Measurements from ENCODE around the gene UVRAG.

The UVRAG gene

DNA sequence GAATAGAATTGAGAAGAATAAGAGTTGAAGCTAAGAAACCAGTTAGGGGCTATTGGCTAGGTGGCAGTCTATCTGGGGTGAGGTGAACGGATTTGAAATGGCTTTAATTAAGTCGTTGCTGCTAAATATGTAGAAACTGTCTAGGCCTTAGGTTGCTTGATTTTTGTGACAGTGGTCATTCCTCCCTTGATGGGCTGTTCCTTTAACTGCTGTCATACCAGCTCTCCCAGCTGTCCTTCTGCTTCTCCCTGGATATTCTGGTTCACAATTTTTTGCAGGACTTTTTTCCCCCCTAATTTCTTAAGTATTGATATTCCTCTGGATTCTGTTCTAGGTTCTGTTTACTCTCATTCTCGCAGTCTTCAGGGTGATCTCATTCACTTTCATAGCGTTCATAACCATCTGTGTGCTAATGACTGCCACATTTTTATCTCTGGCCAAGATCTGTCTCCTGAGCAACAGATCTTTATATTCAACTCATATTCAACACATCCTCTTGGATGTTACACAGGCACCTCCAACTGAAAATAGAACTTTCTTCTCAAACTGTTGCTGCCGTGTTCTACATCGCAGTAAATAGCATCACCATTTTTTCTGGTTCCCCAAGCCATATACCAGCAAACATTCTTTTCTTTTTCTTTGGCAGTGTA lies 134.1 kb downstream of the UVRAG start:
- Histone ChIP-seq H3K23ac (ENCODE audit: low read length) (no peak overlapping the region), H2BK5ac (ENCODE audit: low read length) (no peak overlapping the region), H3K4me1 (ENCODE audit: control insufficient read depth, low read depth, low read length) (no peaks in the 10 kb centered on the region), H4K5ac (ENCODE audit: low read length) (no peak overlapping the region), H3K4ac (ENCODE audit: low read depth, low read length) (no peak overlapping the region), H3K4me3 (ENCODE audit: low read length) (no peak overlapping the region), H3K79me2 (ENCODE audit: control insufficient read depth, insufficient read depth, low read length) (no peaks in the 10 kb centered on the region), H3K79me1 (ENCODE audit: low read length) (no peaks in the 10 kb centered on the region), H3K56ac (ENCODE audit: low read length) (no peak overlapping the region), H2BK15ac (replicated peaks; ENCODE audit: low read depth) (no peak overlapping the region), H3K27ac (ENCODE audit: low read depth, low read length) (no peak overlapping the region), H3K9ac (ENCODE audit: low read length) (no peak overlapping the region), H2BK120ac (ENCODE audit: low read depth, low read length) (no peak overlapping the region), H3K36me3 (ENCODE audit: control insufficient read depth, insufficient read depth, low read length) (no peaks in the 10 kb centered on the region), H2AK5ac (ENCODE audit: low read length) (no peak overlapping the region), H4K8ac (ENCODE audit: low read depth, low read length) (no peak overlapping the region), H3K4me2 (ENCODE audit: low read length) (no peak overlapping the region), H3K18ac (ENCODE audit: low read length) (no peak overlapping the region), H3K27me3 (ENCODE audit: insufficient read depth, low read length, poor library complexity) (no peaks in the 10 kb centered on the region)
- no peak for DNase-seq
- WGBS (ENCODE audit: extremely low coverage, insufficient coverage, low lambda C conversion rate), result no CpG with 5 or more reads among the region's 6 CpGs

- H3K27me3 ChIP-seq (ENCODE audit: insufficient read depth, low read length, poor library complexity), result no peaks in the 10 kb centered on the region
- no peak overlapping the region for H4K5ac ChIP-seq (ENCODE audit: low read length)
- no peak overlapping the region for H4K8ac ChIP-seq (ENCODE audit: low read depth, low read length)
- DNase-seq, result no peak
- WGBS (ENCODE audit: extremely low coverage, insufficient coverage, low lambda C conversion rate), result no CpG with 5 or more reads among the region's 6 CpGs
- H2BK5ac ChIP-seq (ENCODE audit: low read length), result no peak overlapping the region
- H3K36me3 ChIP-seq (ENCODE audit: control insufficient read depth, insufficient read depth, low read length), result no peaks in the 10 kb centered on the region
- no peak overlapping the region for H2BK15ac ChIP-seq (replicated peaks; ENCODE audit: low read depth)
- no peak overlapping the region for H3K56ac ChIP-seq (ENCODE audit: low read length)
- H3K79me1 ChIP-seq (ENCODE audit: low read length), result no peaks in the 10 kb centered on the region
- H3K79me2 ChIP-seq (ENCODE audit: control insufficient read depth, insufficient read depth, low read length), result no peaks in the 10 kb centered on the region
- no peaks in the 10 kb centered on the region for H3K4me1 ChIP-seq (ENCODE audit: control insufficient read depth, low read depth, low read length)
- H2BK120ac ChIP-seq (ENCODE audit: low read depth, low read length), result no peak overlapping the region
- no peak overlapping the region for H3K4ac ChIP-seq (ENCODE audit: low read depth, low read length)
- no peak overlapping the region for H3K27ac ChIP-seq (ENCODE audit: low read depth, low read length)
- no peak overlapping the region for H3K4me2 ChIP-seq (ENCODE audit: low read length)
- no peak overlapping the region for H3K9ac ChIP-seq (ENCODE audit: low read length)
- no peak overlapping the region for H3K18ac ChIP-seq (ENCODE audit: low read length)
- no peak overlapping the region for H2AK5ac ChIP-seq (ENCODE audit: low read length)
- H3K23ac ChIP-seq (ENCODE audit: low read length), result no peak overlapping the region
- no peak overlapping the region for H3K4me3 ChIP-seq (ENCODE audit: low read length)
These were observed 135.1 kb downstream of the UVRAG start for GRCh38 chr11:75950141-75950540.

DNA sequence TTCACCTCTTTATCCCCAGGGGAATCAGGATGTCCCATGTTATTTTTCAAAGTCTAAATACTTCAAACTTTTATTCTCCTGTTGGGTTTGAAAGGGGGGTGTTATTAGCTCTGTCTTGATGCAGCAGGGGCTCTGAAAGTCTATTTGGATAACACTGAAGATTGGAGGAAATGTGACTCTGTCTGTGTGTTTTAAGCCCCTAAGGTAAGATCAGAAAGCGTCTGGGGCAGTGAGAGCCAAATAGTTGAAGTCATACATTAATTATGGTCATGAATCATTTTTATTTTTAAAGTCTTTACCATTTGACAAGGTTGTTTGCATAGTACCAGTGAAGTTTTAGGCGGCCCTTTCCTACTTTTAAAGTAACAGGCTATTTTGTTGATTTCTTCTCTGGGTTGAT lies 139.0 kb downstream of the UVRAG start:
- Histone ChIP-seq H4K8ac (ENCODE audit: low read depth, low read length) (no peak overlapping the region), H3K23ac (ENCODE audit: low read length) (no peak overlapping the region), H3K79me2 (ENCODE audit: control insufficient read depth, insufficient read depth, low read length) (no peaks in the 10 kb centered on the region), H3K4me2 (ENCODE audit: low read length) (no peak overlapping the region), H3K56ac (ENCODE audit: low read length) (no peak overlapping the region), H2BK15ac (replicated peaks; ENCODE audit: low read depth) (no peak overlapping the region), H3K79me1 (ENCODE audit: low read length) (no peaks in the 10 kb centered on the region), H2AK5ac (ENCODE audit: low read length) (no peak overlapping the region), H3K27me3 (ENCODE audit: insufficient read depth, low read length, poor library complexity) (no peaks in the 10 kb centered on the region), H3K36me3 (ENCODE audit: control insufficient read depth, insufficient read depth, low read length) (no peaks in the 10 kb centered on the region), H3K4me3 (ENCODE audit: low read length) (no peak overlapping the region), H2BK5ac (ENCODE audit: low read length) (no peak overlapping the region), H3K4ac (ENCODE audit: low read depth, low read length) (no peak overlapping the region), H3K27ac (ENCODE audit: low read depth, low read length) (no peak overlapping the region), H3K9ac (ENCODE audit: low read length) (no peak overlapping the region), H3K4me1 (ENCODE audit: control insufficient read depth, low read depth, low read length) (no peaks in the 10 kb centered on the region), H3K18ac (ENCODE audit: low read length) (no peak overlapping the region), H4K5ac (ENCODE audit: low read length) (no peak overlapping the region), H2BK120ac (ENCODE audit: low read depth, low read length) (no peak overlapping the region)
- DNase-seq, result no peak
- WGBS (ENCODE audit: extremely low coverage, insufficient coverage, low lambda C conversion rate), result no CpG with 5 or more reads among the region's 2 CpGs

DNA sequence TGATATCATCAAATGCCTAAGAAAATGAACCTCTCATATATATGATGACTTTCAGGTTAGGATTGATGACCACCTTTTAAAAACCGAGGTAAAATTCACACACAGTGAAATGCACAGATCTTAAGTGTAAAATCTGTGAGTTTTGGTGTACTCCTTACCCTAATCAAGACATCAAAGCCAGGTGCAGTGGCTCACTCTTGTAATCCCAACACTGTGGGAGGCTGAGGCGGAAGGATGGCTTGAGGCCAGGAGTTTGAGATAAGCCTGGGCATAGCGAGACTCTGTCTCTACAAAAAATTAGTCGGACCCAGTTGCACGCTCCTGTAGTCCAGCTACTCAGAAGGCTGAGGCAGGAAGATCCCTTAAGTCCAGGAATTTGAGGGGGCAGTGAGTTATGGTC lies 140.4 kb downstream of the UVRAG start:
- no peaks in the 10 kb centered on the region for H3K79me2 ChIP-seq (ENCODE audit: control insufficient read depth, insufficient read depth, low read length)
- WGBS (ENCODE audit: extremely low coverage, insufficient coverage, low lambda C conversion rate), result no CpG with 5 or more reads among the region's 5 CpGs
- H3K23ac ChIP-seq (ENCODE audit: low read length), result no peak overlapping the region
- H3K4me2 ChIP-seq (ENCODE audit: low read length), result no peak overlapping the region
- no peak overlapping the region for H2AK5ac ChIP-seq (ENCODE audit: low read length)
- no peak overlapping the region for H3K27ac ChIP-seq (ENCODE audit: low read depth, low read length)
- H3K4ac ChIP-seq (ENCODE audit: low read depth, low read length), result no peak overlapping the region
- H3K27me3 ChIP-seq (ENCODE audit: insufficient read depth, low read length, poor library complexity), result no peaks in the 10 kb centered on the region
- no peaks in the 10 kb centered on the region for H3K4me1 ChIP-seq (ENCODE audit: control insufficient read depth, low read depth, low read length)
- no peaks in the 10 kb centered on the region for H3K79me1 ChIP-seq (ENCODE audit: low read length)
- no peak for DNase-seq
- no peak overlapping the region for H2BK120ac ChIP-seq (ENCODE audit: low read depth, low read length)
- H2BK15ac ChIP-seq (replicated peaks; ENCODE audit: low read depth), result no peak overlapping the region
- no peak overlapping the region for H3K56ac ChIP-seq (ENCODE audit: low read length)
- no peaks in the 10 kb centered on the region for H3K36me3 ChIP-seq (ENCODE audit: control insufficient read depth, insufficient read depth, low read length)
- H3K9ac ChIP-seq (ENCODE audit: low read length), result no peak overlapping the region
- H4K5ac ChIP-seq (ENCODE audit: low read length), result no peak overlapping the region
- H3K18ac ChIP-seq (ENCODE audit: low read length), result no peak overlapping the region
- no peak overlapping the region for H4K8ac ChIP-seq (ENCODE audit: low read depth, low read length)
- no peak overlapping the region for H2BK5ac ChIP-seq (ENCODE audit: low read length)
- no peak overlapping the region for H3K4me3 ChIP-seq (ENCODE audit: low read length)

- H3K79me2 ChIP-seq (ENCODE audit: control insufficient read depth, insufficient read depth, low read length), result no peaks in the 10 kb centered on the region
- H4K8ac ChIP-seq (ENCODE audit: low read depth, low read length), result no peak overlapping the region
- H3K18ac ChIP-seq (ENCODE audit: low read length), result no peak overlapping the region
- H3K23ac ChIP-seq (ENCODE audit: low read length), result no peak overlapping the region
- no peak overlapping the region for H2AK5ac ChIP-seq (ENCODE audit: low read length)
- H3K4me3 ChIP-seq (ENCODE audit: low read length), result no peak overlapping the region
- H3K4me1 ChIP-seq (ENCODE audit: control insufficient read depth, low read depth, low read length), result no peaks in the 10 kb centered on the region
- H2BK15ac ChIP-seq (replicated peaks; ENCODE audit: low read depth), result no peak overlapping the region
- H3K4me2 ChIP-seq (ENCODE audit: low read length), result no peak overlapping the region
- H3K27me3 ChIP-seq (ENCODE audit: insufficient read depth, low read length, poor library complexity), result no peaks in the 10 kb centered on the region
- no peak for DNase-seq
- no peak overlapping the region for H3K56ac ChIP-seq (ENCODE audit: low read length)
- no peak overlapping the region for H4K5ac ChIP-seq (ENCODE audit: low read length)
- no peak overlapping the region for H3K9ac ChIP-seq (ENCODE audit: low read length)
- H3K79me1 ChIP-seq (ENCODE audit: low read length), result no peaks in the 10 kb centered on the region
- no peak overlapping the region for H2BK5ac ChIP-seq (ENCODE audit: low read length)
- H3K4ac ChIP-seq (ENCODE audit: low read depth, low read length), result no peak overlapping the region
- no peaks in the 10 kb centered on the region for H3K36me3 ChIP-seq (ENCODE audit: control insufficient read depth, insufficient read depth, low read length)
- no CpG with 5 or more reads among the region's 2 CpGs for WGBS (ENCODE audit: extremely low coverage, insufficient coverage, low lambda C conversion rate)
- H2BK120ac ChIP-seq (ENCODE audit: low read depth, low read length), result no peak overlapping the region
- H3K27ac ChIP-seq (ENCODE audit: low read depth, low read length), result no peak overlapping the region
These were observed 144.5 kb downstream of the UVRAG start for GRCh38 chr11:75959540-75959939.

GRCh38 chr11:75964071-75964470 lies 149.1 kb downstream of the UVRAG start:
- Histone ChIP-seq H2BK120ac (ENCODE audit: low read depth, low read length) (no peak overlapping the region), H4K8ac (ENCODE audit: low read depth, low read length) (no peak overlapping the region), H4K5ac (ENCODE audit: low read length) (no peak overlapping the region), H3K36me3 (ENCODE audit: control insufficient read depth, insufficient read depth, low read length) (no peaks in the 10 kb centered on the region), H3K56ac (ENCODE audit: low read length) (no peak overlapping the region), H3K79me1 (ENCODE audit: low read length) (no peaks in the 10 kb centered on the region), H3K9ac (ENCODE audit: low read length) (no peak overlapping the region), H3K4me2 (ENCODE audit: low read length) (no peak overlapping the region), H3K27me3 (ENCODE audit: insufficient read depth, low read length, poor library complexity) (no peaks in the 10 kb centered on the region), H2BK5ac (ENCODE audit: low read length) (no peak overlapping the region), H3K18ac (ENCODE audit: low read length) (no peak overlapping the region), H3K23ac (ENCODE audit: low read length) (no peak overlapping the region), H3K4me3 (ENCODE audit: low read length) (no peak overlapping the region), H3K79me2 (ENCODE audit: control insufficient read depth, insufficient read depth, low read length) (no peaks in the 10 kb centered on the region), H3K4me1 (ENCODE audit: control insufficient read depth, low read depth, low read length) (no peaks in the 10 kb centered on the region), H2AK5ac (ENCODE audit: low read length) (no peak overlapping the region), H3K4ac (ENCODE audit: low read depth, low read length) (no peak overlapping the region), H3K27ac (ENCODE audit: low read depth, low read length) (no peak overlapping the region), H2BK15ac (replicated peaks; ENCODE audit: low read depth) (no peak overlapping the region)
- WGBS (ENCODE audit: extremely low coverage, insufficient coverage, low lambda C conversion rate), result no CpG with 5 or more reads among the region's 2 CpGs
- no peak for DNase-seq
